Pancreas (tissue), 10 donors: ENCODE measurements around the gene VWA3B. TPM values are rescaled to one million over a fixed set of nuclear protein-coding genes. Genes with fewer than 3 reads are reported as not detected.

ENCODE experiments used
- ATAC-seq, 4 donors: fragments of 200-7000 bp; cut with Tn5 transposase; one replicate each; pipeline versions ENCODE4 v1.8.0 to v1.9.1; 2020; ENCODE audit warnings: mild to moderate bottlenecking in 4 of 4, moderate library complexity in 4 of 4
- DNase-seq, 6 donors: peaks; one replicate each; pipeline ENCODE4 v3.0.0-alpha.2; 2020
- FAIRE-seq: peaks from 2 replicates; lab custom pipeline; 2012; peaks lifted over from hg19 to GRCh38; lab: Jason Lieb, UNC
- H3K27ac ChIP-seq, 4 donors: fragments of 200-600 bp; sonication (generic); 1 replicate in 3 of 4; 2 replicates in 1 of 4; pipeline versions ENCODE4 v1.5.0 to v1.8.0; 2020
- H3K27me3 ChIP-seq, 4 donors: fragments of 200-600 bp; one replicate each; pipeline ENCODE4 v1.8.0; 2021
- H3K36me3 ChIP-seq, 3 donors: fragments of 200-600 bp; sonication (generic) in 1 of 3; one replicate each; pipeline versions ENCODE4 v1.5.0 to v1.8.0; 2020 to 2021
- H3K4me1 ChIP-seq, 3 donors: fragments of 200-600 bp; one replicate each; pipeline ENCODE4 v1.8.0; 2021
- H3K4me3 ChIP-seq, 4 donors: fragments of 200-600 bp; sonication (generic) in 2 of 4; one replicate each; pipeline versions ENCODE4 v1.5.0 to v1.8.0; 2020 to 2021
- H3K9me3 ChIP-seq, 4 donors: fragments of 200-600 bp; one replicate each; pipeline ENCODE4 v1.8.0; 2021
- CTCF ChIP-seq, 4 donors: fragments of 200-600 bp; sonication (generic) in 3 of 4; IDR thresholded peaks; one replicate each; pipeline versions ENCODE4 v1.5.0 to v1.8.0; 2021; ENCODE audit warnings: antibody characterized with exemption in 4 of 4
- WGBS, 2 donors: extraction: QIAGEN DNeasy Blood & Tissue Kit; methylation state at CpG; one replicate each; pipeline ENCODE4 v1.1.7; 2013; 5-methylcytosine and 5-hydroxymethylcytosine counted together
- intact Hi-C, 3 donors: fragments of 100-400 bp; cut with DNase I; formaldehyde crosslinking; loops; one replicate each; pipeline versions ENCODE4 v1.11.1 to v1.14.2; 2022
- polyA plus RNA-seq, 2 donors: library from polyadenylated mRNA; stranded (reverse); fragments of 200-250 nt; gene quantifications; one replicate each; pipeline ENCODE4 v1.2.3, GENCODE V29; 2013
- total RNA-seq, 6 donors: library from RNA; stranded (reverse); fragmentation: NEBNext Ultra II Directional in 4 of 6; extraction: Animal tissue kit (Norgen Biotek cat#: 25700) in 4 of 6; gene quantifications; one replicate each; pipeline versions ENCODE4 v1.2.1 to v1.2.4, GENCODE V29; 2021 to 2023
- donor health status: healthy with polysubstance abuse.
- donor health status: DM: no; HTN: no; CAD: no; lungs with moderate emphysema.
- donor health status: DM: no; HTN: no; CAD: no.
- donor health status: control.
- donor health status: control.
- donor health status: Bipolar disorder and iron deficiency.
- donor health status: DM: yes; HTN: yes; CAD: no.
- donor health status: DM: no; HTN: no; CAD: no.
- donor health status: DM: no; HTN: no; CAD: no.
- donor health status: DM: yes; HTN: yes; CAD: no.

The VWA3B gene
- total and polyA plus RNA-seq, 8 donors: 0.04 to 0.24 (median 0.07) TPM; not detected in 5

DNA sequence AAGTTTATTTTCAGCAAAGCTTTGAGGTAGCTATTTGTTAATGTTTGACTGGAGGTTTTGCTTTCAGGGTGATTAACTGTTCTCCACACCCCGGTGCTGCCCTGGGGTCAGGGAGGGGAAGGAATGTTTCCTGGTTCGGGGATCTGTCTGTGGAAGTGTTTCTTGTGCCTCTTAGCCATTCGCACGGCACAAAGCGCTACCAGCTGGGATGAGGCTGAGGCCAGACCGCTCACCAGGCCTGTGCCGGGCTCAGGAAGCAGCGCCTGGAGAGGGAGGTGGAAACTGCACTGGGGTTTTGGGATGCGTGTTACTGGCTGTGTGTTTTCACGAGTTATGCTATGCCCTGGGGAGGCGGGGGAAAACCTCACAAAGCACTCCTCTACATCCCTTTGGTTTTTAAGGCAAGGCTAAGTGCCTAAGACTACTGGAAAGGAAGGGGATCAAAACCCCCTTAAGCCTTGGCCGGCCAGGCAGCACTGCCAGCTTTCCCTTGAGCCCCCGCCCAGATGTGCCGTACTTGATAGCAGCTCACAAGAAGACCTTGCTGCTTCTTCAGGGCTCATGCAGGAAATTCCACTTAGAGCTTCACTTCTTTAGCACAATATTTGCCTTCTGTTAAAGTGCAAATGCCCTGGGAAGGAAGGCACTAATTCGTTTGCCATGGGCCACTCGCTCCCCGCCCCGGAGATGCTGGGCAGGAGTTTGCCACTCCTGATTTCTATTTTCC lies 193.6 kb downstream of the VWA3B start:
- no peaks in the 10 kb centered on the region for H3K9me3 ChIP-seq
- H3K27ac ChIP-seq: peak overlapping the region; percentile 19 to 57 (median 36)
- 43 to 45% methylated on average over 18 of the region's 18 CpGs for WGBS, 2 donors
- TF ChIP-seq CTCF (IDR thresholded peaks at IDR 0.05): no peak
- H3K4me3 ChIP-seq: no peak overlapping the region
- DNase-seq (peak in 3 of 6 donors; percentile 14 to 34 (median 26)), ATAC-seq (peak; percentile 71 to 92 (median 86)), FAIRE-seq (no peak)
- no peaks in the 10 kb centered on the region for H3K36me3 ChIP-seq
- H3K27me3 ChIP-seq: no peaks in the 10 kb centered on the region
- no peaks in the 10 kb centered on the region for H3K4me1 ChIP-seq
- intact Hi-C loops: no loop called here

- intact Hi-C loops: no loop called here
- FAIRE-seq: no peak
- Histone ChIP-seq H3K36me3 (no peaks in the 10 kb centered on the region), H3K27ac (no peak overlapping the region), H3K27me3 (no peaks in the 10 kb centered on the region), H3K4me1 (no peaks in the 10 kb centered on the region), H3K9me3 (no peaks in the 10 kb centered on the region), H3K4me3 (no peak overlapping the region)
- WGBS, 2 donors: 67 to 79% methylated on average over 6 of the region's 6 CpGs
- no peak for ATAC-seq
- DNase-seq: no peak
- TF ChIP-seq CTCF (IDR thresholded peaks at IDR 0.05): no peak
Measured at GRCh38 chr2:98281607-98282006, 194.6 kb downstream of the VWA3B start.

DNA sequence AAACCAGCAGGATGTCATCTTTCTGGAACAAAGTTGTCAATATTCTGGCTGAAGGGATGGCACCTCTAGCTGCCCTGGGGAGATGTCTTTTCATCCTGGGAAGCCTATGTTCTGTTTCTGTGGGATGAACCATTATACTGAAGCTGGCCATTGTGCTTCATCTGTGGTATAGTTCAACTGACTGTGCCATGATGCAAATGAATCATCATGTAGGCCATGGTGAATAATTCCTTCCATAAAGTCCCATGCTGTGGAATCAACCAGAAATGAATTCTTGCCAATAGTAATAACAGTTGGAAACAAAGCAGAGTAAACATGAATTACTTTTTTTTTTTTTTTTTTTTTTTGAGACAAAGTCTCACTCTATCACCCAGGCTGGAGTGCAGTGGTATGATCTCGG lies 195.1 kb downstream of the VWA3B start:
- Histone ChIP-seq H3K27ac (no peak overlapping the region), H3K36me3 (no peaks in the 10 kb centered on the region), H3K9me3 (no peaks in the 10 kb centered on the region), H3K4me3 (no peak overlapping the region), H3K4me1 (no peaks in the 10 kb centered on the region), H3K27me3 (no peaks in the 10 kb centered on the region)
- FAIRE-seq (no peak), DNase-seq (no peak), ATAC-seq (no peak)
- TF ChIP-seq CTCF (IDR thresholded peaks at IDR 0.05): no peak
- WGBS, 2 donors: 71 to 86% methylated on average over 1 of the region's 1 CpG
- intact Hi-C loops: no loop called here

DNA sequence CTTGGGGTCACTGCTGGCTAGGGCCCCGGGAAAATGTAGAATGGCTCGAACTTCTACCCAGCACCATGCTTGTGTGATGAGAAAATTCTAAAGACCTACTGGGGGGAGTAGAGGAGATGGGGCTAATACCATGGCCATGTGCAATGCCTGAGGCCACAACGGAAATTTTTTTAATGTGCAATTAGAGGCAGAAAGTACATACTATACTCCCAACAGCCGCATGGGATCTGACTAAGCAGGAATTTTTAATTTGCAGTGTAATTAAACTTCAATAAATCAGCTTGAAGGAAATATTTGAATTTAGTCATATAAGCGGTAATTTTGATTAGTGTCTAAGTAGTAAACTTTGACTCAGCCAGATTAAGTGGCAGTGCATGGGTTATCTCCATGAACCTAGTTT lies 206.1 kb downstream of the VWA3B start:
- Histone ChIP-seq H3K27me3 (no peaks in the 10 kb centered on the region), H3K4me1 (peaks cover 0 to 7% (median 5%) of the 10 kb centered on the region in 3 donors), H3K36me3 (no peaks in the 10 kb centered on the region), H3K27ac (no peak overlapping the region), H3K9me3 (no peaks in the 10 kb centered on the region), H3K4me3 (no peak overlapping the region)
- no peak for FAIRE-seq
- TF ChIP-seq CTCF (IDR thresholded peaks at IDR 0.05): no peak
- WGBS, 2 donors: 80 to 88% methylated on average over 5 of the region's 5 CpGs
- intact Hi-C loops: no loop called here
- DNase-seq: no peak
- ATAC-seq: no peak
